ENCODE results near the gene SLC1A7. TPM values are rescaled to one million over a fixed set of nuclear protein-coding genes. Genes with fewer than 3 reads are reported as not detected.

The SLC1A7 gene
- total RNA-seq, 1 donor from 2014 or later: not detected

- no peaks in the 10 kb centered on the region for H3K36me3 Mint-ChIP-seq
- peaks cover 18% of the 10 kb centered on the region for H3K27me3 Mint-ChIP-seq (ENCODE audit: insufficient read depth, low read depth)
Observed at GRCh38 chr1:53076165-53076564, 66.3 kb downstream of the SLC1A7 start.

GRCh38 chr1:53075761-53076163, 66.7 kb downstream of the SLC1A7 start:
- Mint-ChIP-seq H3K4me3 (no peak overlapping the region), H3K9me3 (peaks cover 2% of the 10 kb centered on the region), H3K36me3 (no peaks in the 10 kb centered on the region), H3K27ac (no peak overlapping the region), H3K27me3 (ENCODE audit: insufficient read depth, low read depth) (peaks cover 22% of the 10 kb centered on the region), H3K4me1 (peaks cover 20% of the 10 kb centered on the region)
- H3K9ac ChIP-seq: no peak overlapping the region
- H3K27ac ChIP-seq: no peak overlapping the region
- TF ChIP-seq EZH2phosphoT487 (IDR thresholded peaks at IDR 0.05) (no peak), CTCF (IDR thresholded peaks at IDR 0.05) (no peak), EZH2 (IDR thresholded peaks at IDR 0.05) (no peak)
- H3K9me3 ChIP-seq (ENCODE audit: low read depth): no peaks in the 10 kb centered on the region
- no peak overlapping the region for H3K4me2 ChIP-seq
- H3K36me3 ChIP-seq: no peaks in the 10 kb centered on the region
- peaks cover 20% of the 10 kb centered on the region for H3K4me1 ChIP-seq
- no peaks in the 10 kb centered on the region for H3F3A ChIP-seq (ENCODE audit: low read depth)
- no peak for DNase-seq (ENCODE audit: low spot score)
- H3K27me3 ChIP-seq: no peaks in the 10 kb centered on the region
- no peaks in the 10 kb centered on the region for H4K20me1 ChIP-seq (ENCODE audit: low read depth)
- H3K4me3 ChIP-seq: no peak overlapping the region
- no peaks in the 10 kb centered on the region for H3K79me2 ChIP-seq (ENCODE audit: low read depth)
- H2AFZ ChIP-seq (replicated peaks): no peak overlapping the region

More at GRCh38 chr1:53076165-53076564, 66.3 kb downstream of the SLC1A7 start:
- H3K4me1 ChIP-seq: peaks cover 20% of the 10 kb centered on the region
- no peaks in the 10 kb centered on the region for H3K36me3 ChIP-seq
- no peaks in the 10 kb centered on the region for H3K79me2 ChIP-seq (ENCODE audit: low read depth)
- DNase-seq (ENCODE audit: low spot score): no peak
- Mint-ChIP-seq H3K27ac (no peak overlapping the region), H3K4me3 (no peak overlapping the region), H3K9me3 (peaks cover 2% of the 10 kb centered on the region), H3K4me1 (peaks cover 20% of the 10 kb centered on the region)
- H3K27ac ChIP-seq: no peak overlapping the region
- H3K27me3 ChIP-seq: no peaks in the 10 kb centered on the region
- no peaks in the 10 kb centered on the region for H4K20me1 ChIP-seq (ENCODE audit: low read depth)
- no peak overlapping the region for H3K4me2 ChIP-seq
- H3F3A ChIP-seq (ENCODE audit: low read depth): no peaks in the 10 kb centered on the region
- TF ChIP-seq EZH2 (IDR thresholded peaks at IDR 0.05): no peak
- no peak for TF ChIP-seq EZH2phosphoT487 (IDR thresholded peaks at IDR 0.05)
- no peak for TF ChIP-seq CTCF (IDR thresholded peaks at IDR 0.05)
- H3K4me3 ChIP-seq: no peak overlapping the region
- no peaks in the 10 kb centered on the region for H3K9me3 ChIP-seq (ENCODE audit: low read depth)
- no peak overlapping the region for H2AFZ ChIP-seq (replicated peaks)
- H3K9ac ChIP-seq: no peak overlapping the region

- H3K27me3 Mint-ChIP-seq (ENCODE audit: insufficient read depth, low read depth): peaks cover 23% of the 10 kb centered on the region
- Histone ChIP-seq H3K4me3 (no peak overlapping the region), H4K20me1 (ENCODE audit: low read depth) (no peaks in the 10 kb centered on the region), H3K9ac (no peak overlapping the region), H3K36me3 (no peaks in the 10 kb centered on the region), H3K27ac (no peak overlapping the region), H3K4me1 (peaks cover 20% of the 10 kb centered on the region), H3K4me2 (no peak overlapping the region), H3K9me3 (ENCODE audit: low read depth) (no peaks in the 10 kb centered on the region), H3K79me2 (ENCODE audit: low read depth) (no peaks in the 10 kb centered on the region), H2AFZ (replicated peaks) (no peak overlapping the region), H3K27me3 (no peaks in the 10 kb centered on the region), H3F3A (ENCODE audit: low read depth) (no peaks in the 10 kb centered on the region)
- H3K4me3 Mint-ChIP-seq: peak overlapping the region; percentile 36
- peaks cover 20% of the 10 kb centered on the region for H3K4me1 Mint-ChIP-seq
- peak overlapping the region; percentile 80 for H3K27ac Mint-ChIP-seq
- H3K36me3 Mint-ChIP-seq: no peaks in the 10 kb centered on the region
- peaks cover 2% of the 10 kb centered on the region for H3K9me3 Mint-ChIP-seq
- TF ChIP-seq CTCF (IDR thresholded peaks at IDR 0.05): no peak
- TF ChIP-seq EZH2phosphoT487 (IDR thresholded peaks at IDR 0.05): no peak
- no peak for TF ChIP-seq EZH2 (IDR thresholded peaks at IDR 0.05)
- DNase-seq (ENCODE audit: low spot score): no peak
Observed at GRCh38 chr1:53075206-53075605, 67.2 kb downstream of the SLC1A7 start.

Measured in neural progenitor cell (in vitro differentiated cells).